HepG2 (cell line): ENCODE measurements around the gene ANKRD2. TPM values are rescaled to one million over a fixed set of nuclear protein-coding genes. Genes with fewer than 3 reads are reported as not detected.
A peak's percentile ranks its signal among the peaks of the same experiment; 100 is the strongest.

Experiments used
- ATAC-seq: fragments of 200-7000 bp; cut with Tn5 transposase; 3 replicates; pipeline ENCODE4 v1.9.1; 2020; ENCODE audit warnings: mild to moderate bottlenecking, moderate library complexity
- BruUV-seq: library from RNA; stranded (reverse); fragments of 400-500 nt; replicated peaks from 2 replicates; lab custom pipeline; 2021; lab: Mats Ljungman, UMichigan
- CTCF ChIA-PET: fragments of 300-600 bp; formaldehyde crosslinking; extraction: SDS; loops from one replicate; lab custom pipeline; 2021; ENCODE audit warnings: low total read pairs, inconsistent platforms, low intra/inter-chr PET ratio; lab: Yijun Ruan, JAX
- POLR2A ChIA-PET: fragments of 350-600 bp; sonication (Branson Sonifier 250); formaldehyde crosslinking; loops from one replicate; lab custom pipeline; 2020; ENCODE audit warnings: antibody characterized with exemption, inconsistent platforms; lab: Yijun Ruan, JAX
- DNase-seq: peaks from one replicate; pipeline ENCODE4 v3.0.0-alpha.2; 2015; ENCODE audit warnings: low spot score
- FAIRE-seq: peaks from 3 replicates; lab custom pipeline; 2011; peaks lifted over from hg19 to GRCh38; lab: Jason Lieb, UNC
- H2AFZ ChIP-seq: one replicate; pipeline ENCODE4 v1.6.1; 2011; ENCODE audit warnings: low read length, inconsistent platforms
- H3K27ac ChIP-seq: fragments of 300-600 bp; 3 replicates; pipeline ENCODE4 v1.8.0; 2011; ENCODE audit warnings: mixed run types, mild to moderate bottlenecking, mixed read lengths, low read length, inconsistent platforms; ENCODE audit not compliant: insufficient read depth; ENCODE audit errors: extremely low read length
- H3K27me3 ChIP-seq, 2 experiments: fragments of 200-600 bp in 1 of 2; 2 replicates in 1 of 2; 3 replicates in 1 of 2; pipeline versions ENCODE4 v1.6.0 to v1.8.0; 2011; ENCODE audit warnings: low read length in 2 of 2, mild to moderate bottlenecking in 2 of 2, moderate library complexity in 2 of 2, inconsistent platforms in 1 of 2; ENCODE audit not compliant: insufficient read depth in 2 of 2, control insufficient read depth in 1 of 2
- H3K36me3 ChIP-seq, 2 experiments: fragments of 200-600 bp in 1 of 2; replicated peaks in 1 of 2; 2 replicates in 1 of 2; 3 replicates in 1 of 2; pipeline versions ENCODE4 v1.5.1 to v1.8.0; 2011; ENCODE audit warnings: low read length in 2 of 2, inconsistent platforms in 1 of 2; ENCODE audit not compliant: insufficient read depth in 2 of 2, control insufficient read depth in 1 of 2
- H3K4me1 ChIP-seq: 2 replicates; pipeline ENCODE4 v1.5.1; 2012; ENCODE audit warnings: low read length, inconsistent platforms; ENCODE audit not compliant: insufficient read depth
- H3K4me2 ChIP-seq: 2 replicates; pipeline ENCODE4 v1.6.0; 2011; ENCODE audit warnings: low read depth, low read length, inconsistent platforms
- H3K4me3 ChIP-seq, 3 experiments: fragments of 200-600 bp in 1 of 3; sonication (generic), shearing (Covaris generic) in 1 of 3; replicated peaks in 1 of 3; 2 replicates each; pipeline ENCODE4 v1.5.1; 2011 to 2016; ENCODE audit warnings: low read length in 3 of 3, inconsistent platforms in 2 of 3, low read depth in 2 of 3, mild to moderate bottlenecking in 2 of 3, control low read depth in 1 of 3, mixed read lengths in 1 of 3; ENCODE audit not compliant: insufficient read depth in 1 of 3
- H3K79me2 ChIP-seq: one replicate; pipeline ENCODE4 v1.6.1; 2011; ENCODE audit warnings: low read length, inconsistent platforms; ENCODE audit not compliant: insufficient read depth
- H3K9ac ChIP-seq: 2 replicates; pipeline ENCODE4 v1.6.0; 2011; ENCODE audit warnings: mild to moderate bottlenecking, low read depth, low read length, inconsistent platforms; ENCODE audit not compliant: insufficient read depth
- H3K9me3 ChIP-seq: 2 replicates; pipeline ENCODE4 v1.5.1; 2012; ENCODE audit warnings: mild to moderate bottlenecking, low read length
- H4K20me1 ChIP-seq: 2 replicates; pipeline ENCODE4 v1.6.0; 2011; ENCODE audit warnings: inconsistent platforms, mild to moderate bottlenecking, low read length, moderate library complexity; ENCODE audit not compliant: insufficient read depth
- MTA3 ChIP-seq: sonication (generic); formaldehyde crosslinking; IDR thresholded peaks from 2 replicates; pipeline ENCODE4 v1.4.0; 2020; ENCODE audit warnings: missing genetic modification reagents
- RFX5 ChIP-seq: IDR thresholded peaks from 2 replicates; pipeline ENCODE4 v1.6.1; 2011; ENCODE audit warnings: low read depth, low read length, improper control_type of control experiment
- SRSF4 ChIP-seq: fragments of 200-400 bp; formaldehyde crosslinking; IDR thresholded peaks from one replicate; pipeline ENCODE4 v1.6.1; 2018; ENCODE audit warnings: mild to moderate bottlenecking, low read depth, low read length, moderate library complexity; ENCODE audit not compliant: poor library complexity, severe bottlenecking
- ZBTB3 ChIP-seq: sonication (generic); formaldehyde crosslinking; IDR thresholded peaks from 2 replicates; pipeline ENCODE4 v1.4.0; 2020; ENCODE audit warnings: low read depth, mild to moderate bottlenecking, moderate library complexity, missing genetic modification reagents, borderline replicate concordance
- ZBTB43 ChIP-seq: sonication (generic); formaldehyde crosslinking; conservative IDR thresholded peaks from 2 replicates; pipeline ENCODE4 v1.4.0; 2020; ENCODE audit warnings: missing genetic modification reagents
- ZEB1 ChIP-seq: IDR thresholded peaks from 2 replicates; pipeline ENCODE4 v1.6.1; 2012; ENCODE audit warnings: mild to moderate bottlenecking, low read depth, inconsistent platforms; ENCODE audit not compliant: insufficient replicate concordance
- ZFP82 ChIP-seq: sonication (generic); formaldehyde crosslinking; IDR thresholded peaks from 2 replicates; pipeline ENCODE4 v1.5.1; 2020; ENCODE audit warnings: mild to moderate bottlenecking, missing genetic modification reagents, borderline replicate concordance
- ZNF101 ChIP-seq: sonication (generic); formaldehyde crosslinking; IDR thresholded peaks from 2 replicates; pipeline ENCODE4 v1.4.0; 2020; ENCODE audit warnings: mild to moderate bottlenecking, low read depth, missing genetic modification reagents, borderline replicate concordance
- ZNF253 ChIP-seq: sonication (generic); formaldehyde crosslinking; IDR thresholded peaks from 2 replicates; pipeline ENCODE4 v1.8.0; 2022; ENCODE audit warnings: mild to moderate bottlenecking, missing genetic modification reagents, borderline replicate concordance
- ZNF605 ChIP-seq: sonication (generic); formaldehyde crosslinking; IDR thresholded peaks from 2 replicates; pipeline ENCODE4 v1.8.0; 2022; ENCODE audit warnings: mild to moderate bottlenecking, missing genetic modification reagents
- ZNF619 ChIP-seq: sonication (generic); formaldehyde crosslinking; IDR thresholded peaks from 2 replicates; pipeline ENCODE4 v1.4.0; 2020; ENCODE audit warnings: mild to moderate bottlenecking, missing genetic modification reagents
- ZNF687 ChIP-seq: sonication (generic); formaldehyde crosslinking; IDR thresholded peaks from 2 replicates; pipeline ENCODE4 v1.5.1; 2020; ENCODE audit warnings: mild to moderate bottlenecking, missing genetic modification reagents, moderate library complexity
- WGBS: methylation state at CpG from one replicate; pipeline ENCODE4 v1.1.6; 2017; ENCODE audit warnings: low lambda C conversion rate; 5-methylcytosine and 5-hydroxymethylcytosine counted together
- in situ Hi-C: cut with HindIII; loops from 2 replicates; pipeline ENCODE4 v1.10.0; 2017; ENCODE audit warnings: low pct_unique_long_range_greater_than_20kb; ENCODE audit not compliant: extremely low pct_ligation_motif_present
- intact Hi-C: fragments of 100-400 bp; cut with micrococcal nuclease; formaldehyde crosslinking; loops from one replicate; pipeline ENCODE4 v1.10.0; 2022; ENCODE audit not compliant: unreplicated experiment
- polyA plus RNA-seq, 8 experiments: library from polyadenylated mRNA; depleted of rRNA in 3 of 8; stranded (reverse) in 7 of 8; unstranded in 1 of 8; fragments of >200 nt; fragmentation: Illumina TruSeq in 4 of 8; extraction: Trizol in 4 of 8; gene quantifications; 2 replicates each; pipeline versions ENCODE4 v1.2.1 to v1.2.3, GENCODE V29; 2011 to 2016; ENCODE audit warnings: low read depth in 4 of 8, missing spikeins in 1 of 8, mixed read lengths in 1 of 8; ENCODE audit not compliant: insufficient read depth in 1 of 8
- total RNA-seq, 5 experiments: library from RNA; depleted of rRNA; stranded (reverse); fragments of >200 nt; fragmentation: Illumina TruSeq; extraction: Trizol; gene quantifications; 2 replicates each; pipeline ENCODE4 v1.2.3, GENCODE V29; 2016; ENCODE audit warnings: low read depth in 1 of 5
- TF ChIP-seq, protein P1 (sequence below): sonication (generic); formaldehyde crosslinking; conservative IDR thresholded peaks from 2 replicates; pipeline ENCODE4 v1.4.0; 2020; ENCODE audit warnings: missing genetic modification reagents

The ANKRD2 gene
- total and polyA plus RNA-seq, 2 of the 13 experiments (the other 11 are each of a cell fraction or from before 2014, with no cell fraction given) = not detected

- peak; percentile 60 for TF ChIP-seq ZNF687 (CRISPR knock-in tag)
- 0 out of 2 replicates have a peak, but pooled peaks have one; percentile 49 for TF ChIP-seq ZNF619 (CRISPR knock-in tag)
- no peak for TF ChIP-seq ZBTB43 (CRISPR knock-in tag)
- no peak for TF ChIP-seq ZNF253 (CRISPR knock-in tag)
- TF ChIP-seq, all 625 proteins: peak for 45
These were observed at the start of gene ANKRD2 (continued) for GRCh38 chr10:97572214-97572989.

GRCh38 chr10:97522937-97523336 is 49.6 kb upstream of the ANKRD2 start:
- in situ Hi-C loops (no loop called here), intact Hi-C loops (no loop called here)
- FAIRE-seq = no peak
- no peaks in the 10 kb centered on the region for H3K9me3 ChIP-seq
- BruUV-seq = no TSS peak
- no peaks in the 10 kb centered on the region for H3K27me3 ChIP-seq
- peaks cover 32% of the 10 kb centered on the region for H3K4me1 ChIP-seq
- no peak for ATAC-seq
- no peaks in the 10 kb centered on the region for H4K20me1 ChIP-seq
- ChIA-PET CTCF (no interaction called here), POLR2A (no interaction called here)
- H3K79me2 ChIP-seq = no peaks in the 10 kb centered on the region
- no peak overlapping the region for H2AFZ ChIP-seq
- H3K36me3 ChIP-seq = no peaks in the 10 kb centered on the region
- WGBS = 91% methylated on average over 8 of the region's 8 CpGs
- no peak overlapping the region for H3K9ac ChIP-seq
- H3K4me3 ChIP-seq = no peak overlapping the region
- no peak for DNase-seq
- no peak overlapping the region for H3K4me2 ChIP-seq
- H3K27ac ChIP-seq = no peak overlapping the region
- TF ChIP-seq ZBTB3 (CRISPR knock-in tag) = no peak
- no peak for TF ChIP-seq ZNF101
- no peak for TF ChIP-seq SRSF4
- TF ChIP-seq, protein P1, sequence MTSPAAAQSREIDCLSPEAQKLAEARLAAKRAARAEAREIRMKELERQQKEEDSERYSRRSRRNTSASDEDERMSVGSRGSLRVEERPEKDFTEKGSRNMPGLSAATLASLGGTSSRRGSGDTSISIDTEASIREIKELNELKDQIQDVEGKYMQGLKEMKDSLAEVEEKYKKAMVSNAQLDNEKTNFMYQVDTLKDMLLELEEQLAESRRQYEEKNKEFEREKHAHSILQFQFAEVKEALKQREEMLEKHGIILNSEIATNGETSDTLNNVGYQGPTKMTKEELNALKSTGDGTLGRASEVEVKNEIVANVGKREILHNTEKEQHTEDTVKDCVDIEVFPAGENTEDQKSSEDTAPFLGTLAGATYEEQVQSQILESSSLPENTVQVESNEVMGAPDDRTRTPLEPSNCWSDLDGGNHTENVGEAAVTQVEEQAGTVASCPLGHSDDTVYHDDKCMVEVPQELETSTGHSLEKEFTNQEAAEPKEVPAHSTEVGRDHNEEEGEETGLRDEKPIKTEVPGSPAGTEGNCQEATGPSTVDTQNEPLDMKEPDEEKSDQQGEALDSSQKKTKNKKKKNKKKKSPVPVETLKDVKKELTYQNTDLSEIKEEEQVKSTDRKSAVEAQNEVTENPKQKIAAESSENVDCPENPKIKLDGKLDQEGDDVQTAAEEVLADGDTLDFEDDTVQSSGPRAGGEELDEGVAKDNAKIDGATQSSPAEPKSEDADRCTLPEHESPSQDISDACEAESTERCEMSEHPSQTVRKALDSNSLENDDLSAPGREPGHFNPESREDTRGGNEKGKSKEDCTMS (CRISPR knock-in tag) = no peak
- TF ChIP-seq RFX5 = no peak
- TF ChIP-seq MTA3 (CRISPR knock-in tag) = no peak
- no peak for TF ChIP-seq ZFP82
- no peak for TF ChIP-seq ZEB1
- no peak for TF ChIP-seq ZNF605 (CRISPR knock-in tag)
